Measurements from ENCODE around the gene XXYLT1.
"Not testable (repeated sequence)": the region's sequence is repeated elsewhere in the genome, so short reads cannot be mapped to it uniquely, and the experiment has no call there.

XXYLT1 gene

DNA sequence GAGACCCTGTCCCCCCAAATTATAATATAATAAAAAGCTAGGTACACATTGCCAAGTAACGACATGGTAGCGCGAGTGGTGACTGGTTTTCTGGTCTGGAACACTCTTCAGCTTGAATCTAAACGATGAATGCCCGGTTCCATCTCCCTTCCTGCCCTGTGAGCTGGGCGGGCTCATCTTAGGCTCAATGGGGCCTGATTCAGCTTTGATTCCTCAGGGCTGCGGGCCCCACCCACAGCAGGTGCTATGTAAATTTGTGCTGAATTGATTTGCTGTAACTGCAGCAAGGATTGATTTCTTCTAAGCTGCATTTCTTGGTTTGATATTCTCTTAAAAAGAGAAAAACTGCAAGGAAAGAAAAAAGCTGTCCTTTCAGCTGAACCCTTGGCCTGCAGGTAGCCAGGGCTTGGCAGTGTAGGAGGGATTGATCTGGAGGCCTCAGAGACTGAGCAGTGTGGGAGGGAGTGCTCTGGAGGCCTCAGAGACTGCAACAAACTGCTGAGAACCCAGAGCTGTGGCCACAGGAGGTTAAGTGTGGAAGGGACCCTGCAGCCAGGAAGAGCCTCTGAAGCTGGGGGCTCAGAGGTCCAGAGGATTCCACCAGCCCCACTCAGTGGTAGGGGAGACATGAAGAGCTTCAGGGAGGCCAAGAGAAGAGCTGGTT lies 231.6 kb downstream of the XXYLT1 start:
- no peak overlapping the region for H3K4me3 ChIP-seq (ENCODE audit: low read depth in 1 of 2, low read length in 2 of 2)
- no peaks in the 10 kb centered on the region for H3K27me3 ChIP-seq (ENCODE audit: low read depth, low read length)
- H3K36me3 ChIP-seq (ENCODE audit: control insufficient read depth in 1 of 2, insufficient read depth in 2 of 2, low read length in 2 of 2): no peaks in the 10 kb centered on the region
- no peaks in the 10 kb centered on the region for H3K4me1 ChIP-seq (ENCODE audit: control insufficient read depth in 1 of 2, insufficient read depth in 2 of 2, low read length in 2 of 2)
- no peaks in the 10 kb centered on the region for H3K9me3 ChIP-seq (ENCODE audit: control insufficient read depth in 1 of 2, low read length in 2 of 2)
- no peak overlapping the region for H3K27ac ChIP-seq (ENCODE audit: low read length)

DNA sequence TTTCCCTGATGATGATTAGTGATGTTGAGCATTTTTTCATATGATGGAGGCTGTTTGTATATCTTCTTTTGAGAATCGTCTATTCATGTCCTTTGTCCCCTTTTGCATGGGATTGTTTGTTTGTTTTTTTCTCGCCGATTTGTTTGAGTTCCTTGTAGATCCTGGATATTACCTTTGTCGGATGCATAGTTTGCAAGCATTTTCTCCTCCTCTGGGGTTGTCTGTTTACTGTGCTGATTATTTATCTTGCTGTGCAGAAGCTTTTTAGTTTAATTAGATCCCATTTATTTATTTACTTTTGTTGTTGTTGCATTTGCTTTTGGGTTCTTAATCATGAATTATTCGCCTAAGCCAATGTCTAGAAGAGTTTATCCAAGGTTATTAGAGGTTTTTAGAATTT lies 232.8 kb downstream of the XXYLT1 start:
- no peak overlapping the region for H3K4me3 ChIP-seq (ENCODE audit: low read depth in 1 of 2, low read length in 2 of 2)
- H3K27ac ChIP-seq (ENCODE audit: low read length): no peak overlapping the region
- no peaks in the 10 kb centered on the region for H3K36me3 ChIP-seq (ENCODE audit: control insufficient read depth in 1 of 2, insufficient read depth in 2 of 2, low read length in 2 of 2)
- H3K27me3 ChIP-seq (ENCODE audit: low read depth, low read length): no peaks in the 10 kb centered on the region
- H3K9me3 ChIP-seq (ENCODE audit: control insufficient read depth in 1 of 2, low read length in 2 of 2): no peaks in the 10 kb centered on the region
- no peaks in the 10 kb centered on the region for H3K4me1 ChIP-seq (ENCODE audit: control insufficient read depth in 1 of 2, insufficient read depth in 2 of 2, low read length in 2 of 2)

DNA sequence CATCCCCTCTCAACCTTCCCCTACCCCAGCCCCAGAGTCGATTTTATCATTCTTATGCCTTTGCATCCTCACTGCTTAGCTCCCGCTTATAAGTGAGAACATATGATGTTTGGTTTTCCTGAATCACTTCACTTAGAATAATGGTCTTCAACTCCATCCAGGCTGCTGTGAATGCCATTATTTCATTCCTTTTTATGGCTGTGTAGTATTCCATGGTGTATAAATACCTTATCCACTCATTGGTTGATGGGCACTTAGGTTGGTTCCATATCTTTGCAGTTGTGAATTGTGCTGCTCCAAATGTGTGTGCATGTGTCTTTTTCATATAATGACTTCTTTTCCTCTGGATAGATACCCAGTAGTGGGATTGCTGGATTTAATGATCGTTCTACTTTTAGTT lies 233.4 kb downstream of the XXYLT1 start:
- not testable (repeated sequence) for H3K27me3 ChIP-seq (ENCODE audit: low read depth, low read length); H3K4me1 ChIP-seq (ENCODE audit: control insufficient read depth in 1 of 2, insufficient read depth in 2 of 2, low read length in 2 of 2); H3K36me3 ChIP-seq (ENCODE audit: control insufficient read depth in 1 of 2, insufficient read depth in 2 of 2, low read length in 2 of 2); H3K9me3 ChIP-seq (ENCODE audit: control insufficient read depth in 1 of 2, low read length in 2 of 2); H3K4me3 ChIP-seq (ENCODE audit: low read depth in 1 of 2, low read length in 2 of 2); H3K27ac ChIP-seq (ENCODE audit: low read length)

DNA sequence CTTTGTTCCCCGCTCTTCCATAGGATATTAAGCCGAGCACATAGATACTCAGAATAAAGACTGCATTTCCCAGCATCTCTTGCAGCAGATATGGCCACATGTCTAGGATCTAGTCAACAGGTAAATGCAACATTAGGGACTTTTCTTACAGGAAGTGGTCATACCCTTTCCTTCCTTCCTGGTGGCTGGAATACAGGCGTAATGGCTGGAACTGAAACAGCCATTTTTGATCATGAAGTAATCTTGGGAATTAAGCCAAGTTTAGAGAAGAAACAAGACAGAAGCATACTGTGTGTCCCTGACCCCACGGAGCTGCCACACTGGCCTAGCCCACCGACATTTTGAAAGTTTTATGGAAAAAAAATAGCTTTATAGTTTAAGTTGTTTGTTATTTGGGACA lies 234.0 kb downstream of the XXYLT1 start:
- Histone ChIP-seq H3K27ac (ENCODE audit: low read length) (no peak overlapping the region), H3K4me1 (ENCODE audit: control insufficient read depth in 1 of 2, insufficient read depth in 2 of 2, low read length in 2 of 2) (no peaks in the 10 kb centered on the region), H3K4me3 (ENCODE audit: low read depth in 1 of 2, low read length in 2 of 2) (no peak overlapping the region), H3K9me3 (ENCODE audit: control insufficient read depth in 1 of 2, low read length in 2 of 2) (no peaks in the 10 kb centered on the region), H3K27me3 (ENCODE audit: low read depth, low read length) (no peaks in the 10 kb centered on the region), H3K36me3 (ENCODE audit: control insufficient read depth in 1 of 2, insufficient read depth in 2 of 2, low read length in 2 of 2) (no peaks in the 10 kb centered on the region)

DNA sequence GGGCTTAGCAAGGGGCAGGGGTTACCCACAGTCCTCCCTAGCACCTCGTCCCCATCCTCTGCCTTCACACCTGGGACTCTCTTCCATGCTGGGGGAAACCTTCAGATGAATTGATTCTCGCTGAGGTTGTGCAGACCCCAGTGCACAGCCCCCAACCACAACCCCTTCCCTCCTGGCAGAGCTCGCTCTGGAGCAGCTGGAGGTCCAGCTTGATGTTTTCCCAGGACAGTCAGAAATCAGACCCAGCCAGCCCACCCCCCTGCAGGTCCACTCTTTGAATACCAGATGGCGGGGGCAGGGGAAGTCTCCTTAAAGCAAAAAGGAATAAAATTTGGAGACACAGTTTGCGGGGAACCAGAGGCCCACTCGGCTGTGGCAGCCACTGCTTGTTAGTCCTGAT lies 234.4 kb downstream of the XXYLT1 start:
- Histone ChIP-seq H3K36me3 (ENCODE audit: control insufficient read depth in 1 of 2, insufficient read depth in 2 of 2, low read length in 2 of 2) (no peaks in the 10 kb centered on the region), H3K27me3 (ENCODE audit: low read depth, low read length) (no peaks in the 10 kb centered on the region), H3K27ac (ENCODE audit: low read length) (no peak overlapping the region), H3K4me3 (ENCODE audit: low read depth in 1 of 2, low read length in 2 of 2) (no peak overlapping the region), H3K9me3 (ENCODE audit: control insufficient read depth in 1 of 2, low read length in 2 of 2) (no peaks in the 10 kb centered on the region), H3K4me1 (ENCODE audit: control insufficient read depth in 1 of 2, insufficient read depth in 2 of 2, low read length in 2 of 2) (no peaks in the 10 kb centered on the region)

DNA sequence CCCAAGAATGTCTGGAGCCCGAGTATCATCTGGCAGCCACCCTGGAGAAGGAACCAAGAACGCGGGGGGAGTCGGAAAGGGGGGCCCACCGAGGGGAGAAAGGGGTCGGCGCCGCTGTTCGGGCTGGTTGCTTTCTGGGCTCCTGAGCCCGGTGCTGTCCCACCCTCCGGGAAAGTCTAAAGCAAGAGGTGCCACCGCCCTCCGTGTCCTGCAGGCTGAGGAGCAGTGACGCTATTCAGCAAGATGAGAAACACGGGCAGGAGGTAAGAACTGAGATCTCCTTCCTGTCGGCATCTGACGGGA lies 234.8 kb downstream of the XXYLT1 start:
- Histone ChIP-seq H3K36me3 (ENCODE audit: control insufficient read depth in 1 of 2, insufficient read depth in 2 of 2, low read length in 2 of 2) (no peaks in the 10 kb centered on the region), H3K4me1 (ENCODE audit: control insufficient read depth in 1 of 2, insufficient read depth in 2 of 2, low read length in 2 of 2) (no peaks in the 10 kb centered on the region), H3K27ac (ENCODE audit: low read length) (no peak overlapping the region), H3K27me3 (ENCODE audit: low read depth, low read length) (no peaks in the 10 kb centered on the region), H3K4me3 (ENCODE audit: low read depth in 1 of 2, low read length in 2 of 2) (no peak overlapping the region), H3K9me3 (ENCODE audit: control insufficient read depth in 1 of 2, low read length in 2 of 2) (no peaks in the 10 kb centered on the region)

DNA sequence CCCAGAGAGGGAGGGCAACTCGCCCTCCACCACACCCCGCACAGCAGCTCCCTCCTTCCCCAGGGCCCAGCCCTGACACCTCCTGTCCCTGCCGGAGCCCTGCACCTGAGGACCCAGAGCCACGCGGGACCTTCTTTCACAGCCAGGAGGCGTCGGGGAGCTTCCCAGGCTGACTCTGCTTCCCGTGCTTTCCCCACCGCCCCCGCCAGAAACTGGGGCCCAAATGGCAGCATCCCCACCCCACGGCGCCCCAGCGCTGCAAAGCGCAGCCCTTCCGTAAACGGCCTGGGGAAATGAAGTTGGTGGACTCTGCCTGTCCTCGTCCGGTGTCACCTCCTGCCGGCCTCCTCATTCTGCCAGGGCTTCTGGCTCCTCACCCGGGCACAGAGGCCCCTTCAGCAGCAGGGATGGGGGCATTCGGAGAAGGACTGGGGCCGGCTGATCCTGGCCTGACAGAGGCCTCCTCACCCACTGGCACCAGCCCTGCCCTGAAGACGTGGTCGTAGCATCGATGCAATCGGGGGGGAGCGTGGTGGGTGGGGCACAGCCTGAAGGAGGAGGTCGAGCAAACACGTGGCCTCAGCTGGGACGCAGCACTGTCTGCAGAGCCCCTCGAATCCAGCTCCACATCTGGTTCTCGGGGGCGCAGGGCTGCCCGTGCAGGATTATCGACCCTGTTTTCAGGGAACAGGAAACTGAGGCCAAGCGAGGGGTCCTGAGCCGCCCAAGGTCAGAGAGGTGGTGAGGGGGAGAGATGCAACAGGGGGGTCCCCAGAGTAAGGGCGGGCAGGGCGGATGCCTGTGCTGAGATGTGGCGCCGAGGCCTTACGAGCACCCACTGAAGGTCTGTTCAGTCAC lies 235.4 kb downstream of the XXYLT1 start:
- Histone ChIP-seq H3K9me3 (ENCODE audit: control insufficient read depth in 1 of 2, low read length in 2 of 2) (no peaks in the 10 kb centered on the region), H3K27ac (ENCODE audit: low read length) (no peak overlapping the region), H3K36me3 (ENCODE audit: control insufficient read depth in 1 of 2, insufficient read depth in 2 of 2, low read length in 2 of 2) (no peaks in the 10 kb centered on the region), H3K4me1 (ENCODE audit: control insufficient read depth in 1 of 2, insufficient read depth in 2 of 2, low read length in 2 of 2) (no peaks in the 10 kb centered on the region), H3K4me3 (ENCODE audit: low read depth in 1 of 2, low read length in 2 of 2) (no peak overlapping the region), H3K27me3 (ENCODE audit: low read depth, low read length) (no peaks in the 10 kb centered on the region)

DNA sequence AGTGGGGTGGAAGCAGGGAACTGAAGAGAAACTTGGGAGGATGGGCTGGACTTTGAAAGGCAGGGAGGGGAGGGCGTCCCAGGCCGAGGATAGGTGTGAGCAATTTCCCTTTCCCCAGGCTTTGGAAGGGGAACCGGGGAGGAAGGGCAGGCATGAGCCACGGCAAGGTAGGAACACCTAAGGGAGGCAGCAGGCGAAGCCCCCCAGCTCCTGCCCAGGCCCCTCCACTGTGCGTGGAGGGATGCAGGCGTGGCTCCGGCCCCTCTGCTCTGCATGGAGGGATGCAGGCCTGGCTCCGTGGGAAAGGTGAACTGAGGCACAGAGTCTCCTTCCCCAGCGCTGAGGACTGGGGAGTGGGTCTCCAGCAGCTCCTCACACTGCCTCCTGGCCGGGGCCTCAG lies 236.4 kb downstream of the XXYLT1 start:
- H3K9me3 ChIP-seq (ENCODE audit: control insufficient read depth in 1 of 2, low read length in 2 of 2): no peaks in the 10 kb centered on the region
- H3K27me3 ChIP-seq (ENCODE audit: low read depth, low read length): no peaks in the 10 kb centered on the region
- no peaks in the 10 kb centered on the region for H3K36me3 ChIP-seq (ENCODE audit: control insufficient read depth in 1 of 2, insufficient read depth in 2 of 2, low read length in 2 of 2)
- no peak overlapping the region for H3K27ac ChIP-seq (ENCODE audit: low read length)
- H3K4me3 ChIP-seq (ENCODE audit: low read depth in 1 of 2, low read length in 2 of 2): no peak overlapping the region
- no peaks in the 10 kb centered on the region for H3K4me1 ChIP-seq (ENCODE audit: control insufficient read depth in 1 of 2, insufficient read depth in 2 of 2, low read length in 2 of 2)

DNA sequence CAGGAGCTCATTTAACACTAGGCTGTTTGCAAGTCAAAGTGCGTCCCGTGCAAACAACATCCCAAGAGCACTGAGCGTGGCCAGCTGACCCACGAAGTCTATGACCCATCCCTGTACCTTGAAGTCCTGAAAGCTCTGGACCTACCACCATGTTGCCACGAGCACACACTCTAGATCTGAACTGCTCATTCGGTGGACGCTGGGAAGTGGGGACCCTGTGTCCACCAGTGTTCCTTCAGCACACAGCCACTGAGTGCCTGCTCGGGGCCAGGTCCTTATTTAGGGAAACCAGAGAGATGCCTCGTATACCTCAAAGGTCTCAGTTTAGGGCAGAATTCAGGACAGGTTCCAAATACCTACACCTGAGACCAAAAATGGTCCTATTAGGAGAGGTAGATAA lies 236.9 kb downstream of the XXYLT1 start:
- H3K4me1 ChIP-seq (ENCODE audit: control insufficient read depth in 1 of 2, insufficient read depth in 2 of 2, low read length in 2 of 2): no peaks in the 10 kb centered on the region
- no peak overlapping the region for H3K27ac ChIP-seq (ENCODE audit: low read length)
- no peaks in the 10 kb centered on the region for H3K9me3 ChIP-seq (ENCODE audit: control insufficient read depth in 1 of 2, low read length in 2 of 2)
- no peaks in the 10 kb centered on the region for H3K27me3 ChIP-seq (ENCODE audit: low read depth, low read length)
- H3K4me3 ChIP-seq (ENCODE audit: low read depth in 1 of 2, low read length in 2 of 2): no peak overlapping the region
- no peaks in the 10 kb centered on the region for H3K36me3 ChIP-seq (ENCODE audit: control insufficient read depth in 1 of 2, insufficient read depth in 2 of 2, low read length in 2 of 2)

DNA sequence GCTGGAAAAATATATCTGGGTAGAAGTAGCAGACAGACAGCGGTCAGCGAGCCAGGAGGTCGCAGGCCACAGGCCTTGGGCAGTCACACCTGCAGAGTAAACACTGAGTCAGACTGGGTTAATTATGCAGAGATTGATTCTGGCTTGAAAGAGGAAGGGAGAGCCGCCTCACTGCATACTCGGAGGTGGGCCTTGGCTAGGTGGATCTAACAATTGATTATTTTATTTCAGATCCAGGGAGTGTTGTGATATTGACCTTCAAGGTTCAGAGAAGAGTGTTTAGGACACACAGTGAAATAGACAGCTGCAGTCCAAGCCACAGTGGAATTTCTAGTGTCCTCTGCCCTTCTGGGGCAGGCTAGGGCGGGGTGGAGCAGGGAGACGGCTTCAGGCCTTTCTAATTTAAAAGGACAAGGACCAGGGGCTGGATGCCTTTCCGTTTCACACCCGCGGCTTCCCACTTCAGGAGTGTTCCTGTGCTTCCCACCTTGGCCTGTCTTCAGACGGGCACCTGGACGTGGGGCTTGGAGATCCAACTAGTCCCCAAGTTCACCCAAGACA lies 237.3 kb downstream of the XXYLT1 start:
- H3K27ac ChIP-seq (ENCODE audit: low read length): no peak overlapping the region
- H3K36me3 ChIP-seq (ENCODE audit: control insufficient read depth in 1 of 2, insufficient read depth in 2 of 2, low read length in 2 of 2): no peaks in the 10 kb centered on the region
- H3K4me1 ChIP-seq (ENCODE audit: control insufficient read depth in 1 of 2, insufficient read depth in 2 of 2, low read length in 2 of 2): no peaks in the 10 kb centered on the region
- no peaks in the 10 kb centered on the region for H3K27me3 ChIP-seq (ENCODE audit: low read depth, low read length)
- H3K4me3 ChIP-seq (ENCODE audit: low read depth in 1 of 2, low read length in 2 of 2): no peak overlapping the region
- H3K9me3 ChIP-seq (ENCODE audit: control insufficient read depth in 1 of 2, low read length in 2 of 2): no peaks in the 10 kb centered on the region

DNA sequence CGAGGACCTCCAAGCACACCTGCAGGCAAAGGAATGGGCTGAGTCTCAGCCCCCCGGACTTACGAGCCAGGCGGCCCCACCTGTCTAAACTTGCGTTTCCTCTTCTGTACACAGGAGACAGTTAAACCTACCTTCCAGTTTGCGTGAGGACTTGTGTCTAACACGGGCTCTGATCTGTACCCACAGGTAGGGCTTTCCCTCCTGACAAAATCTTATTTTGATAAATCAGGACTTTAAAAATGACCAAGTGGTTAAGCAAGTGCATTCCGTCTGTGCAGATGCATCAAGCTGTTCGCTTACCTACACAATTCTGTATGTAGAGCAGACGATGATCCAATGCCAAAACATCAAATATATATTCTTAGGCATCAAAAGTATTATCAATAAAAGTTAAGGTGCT lies 238.0 kb downstream of the XXYLT1 start:
- no peaks in the 10 kb centered on the region for H3K9me3 ChIP-seq (ENCODE audit: control insufficient read depth in 1 of 2, low read length in 2 of 2)
- H3K36me3 ChIP-seq (ENCODE audit: control insufficient read depth in 1 of 2, insufficient read depth in 2 of 2, low read length in 2 of 2): no peaks in the 10 kb centered on the region
- no peak overlapping the region for H3K27ac ChIP-seq (ENCODE audit: low read length)
- H3K4me1 ChIP-seq (ENCODE audit: control insufficient read depth in 1 of 2, insufficient read depth in 2 of 2, low read length in 2 of 2): no peaks in the 10 kb centered on the region
- no peaks in the 10 kb centered on the region for H3K27me3 ChIP-seq (ENCODE audit: low read depth, low read length)
- no peak overlapping the region for H3K4me3 ChIP-seq (ENCODE audit: low read depth in 1 of 2, low read length in 2 of 2)

Measured in muscle layer of duodenum (tissue), 2 donors.